ENCODE data around the gene ATG10. TPM values are rescaled to one million over a fixed set of nuclear protein-coding genes. Genes with fewer than 3 reads are reported as not detected.

ATG10 gene
- total and polyA plus RNA-seq, 2 of the 13 experiments (the other 11 are each of a cell fraction or from before 2014, with no cell fraction given) = 2.0 to 5.7 TPM

- BruUV-seq (replicated peaks) = no TSS peak
- DNase-seq (ENCODE audit: low spot score) = no peak
- Histone ChIP-seq H3K79me2 (ENCODE audit: insufficient read depth, low read length) (no peaks in the 10 kb centered on the region), H3K27me3 (ENCODE audit: control insufficient read depth in 1 of 2, insufficient read depth in 2 of 2, low read length in 2 of 2) (no peaks in the 10 kb centered on the region), H4K20me1 (ENCODE audit: insufficient read depth, low read length) (no peaks in the 10 kb centered on the region), H3K27ac (ENCODE audit: extremely low read length, insufficient read depth, low read length) (no peak overlapping the region), H3K4me1 (ENCODE audit: insufficient read depth, low read length) (no peaks in the 10 kb centered on the region), H3K9me3 (ENCODE audit: low read length) (no peaks in the 10 kb centered on the region), H3K9ac (ENCODE audit: insufficient read depth, low read depth, low read length) (no peak overlapping the region), H3K36me3 (replicated peaks in 1 of 2; ENCODE audit: control insufficient read depth in 1 of 2, insufficient read depth in 2 of 2, low read length in 2 of 2) (no peaks in the 10 kb centered on the region), H3K4me3 (replicated peaks in 1 of 3; ENCODE audit: insufficient read depth in 1 of 3, low read depth in 2 of 3, low read length in 3 of 3) (no peak overlapping the region), H2AFZ (ENCODE audit: low read length) (no peak overlapping the region), H3K4me2 (ENCODE audit: low read depth, low read length) (no peak overlapping the region)
- TF ChIP-seq HOXA5 (CRISPR knock-in tag; IDR thresholded peaks at IDR 0.05) (no peak), ZNF891 (CRISPR knock-in tag; IDR thresholded peaks at IDR 0.05) (no peak), SMARCE1 (IDR thresholded peaks at IDR 0.05; ENCODE audit: borderline replicate concordance) (no peak), IRX3 (CRISPR knock-in tag; IDR thresholded peaks at IDR 0.05; ENCODE audit: borderline replicate concordance, low read depth) (no peak), ZNF225 (CRISPR knock-in tag; IDR thresholded peaks at IDR 0.05) (no peak), ZFP62 (CRISPR knock-in tag; IDR thresholded peaks at IDR 0.05) (no peak), RCOR2 (CRISPR knock-in tag; IDR thresholded peaks at IDR 0.05) (no peak), PHF21A (CRISPR knock-in tag; IDR thresholded peaks at IDR 0.05) (no peak), WIZ (CRISPR knock-in tag; IDR thresholded peaks at IDR 0.05) (no peak), POLR2A (IDR thresholded peaks at IDR 0.05; ENCODE audit: insufficient read depth in 1 of 2, low read depth in 2 of 2, low read length in 2 of 2) (no peak), ZNF275 (CRISPR knock-in tag; IDR thresholded peaks at IDR 0.05; ENCODE audit: borderline replicate concordance) (no peak), MAFF (IDR thresholded peaks at IDR 0.05; ENCODE audit: low read depth, low read length) (no peak)
- TF ChIP-seq, protein P1, sequence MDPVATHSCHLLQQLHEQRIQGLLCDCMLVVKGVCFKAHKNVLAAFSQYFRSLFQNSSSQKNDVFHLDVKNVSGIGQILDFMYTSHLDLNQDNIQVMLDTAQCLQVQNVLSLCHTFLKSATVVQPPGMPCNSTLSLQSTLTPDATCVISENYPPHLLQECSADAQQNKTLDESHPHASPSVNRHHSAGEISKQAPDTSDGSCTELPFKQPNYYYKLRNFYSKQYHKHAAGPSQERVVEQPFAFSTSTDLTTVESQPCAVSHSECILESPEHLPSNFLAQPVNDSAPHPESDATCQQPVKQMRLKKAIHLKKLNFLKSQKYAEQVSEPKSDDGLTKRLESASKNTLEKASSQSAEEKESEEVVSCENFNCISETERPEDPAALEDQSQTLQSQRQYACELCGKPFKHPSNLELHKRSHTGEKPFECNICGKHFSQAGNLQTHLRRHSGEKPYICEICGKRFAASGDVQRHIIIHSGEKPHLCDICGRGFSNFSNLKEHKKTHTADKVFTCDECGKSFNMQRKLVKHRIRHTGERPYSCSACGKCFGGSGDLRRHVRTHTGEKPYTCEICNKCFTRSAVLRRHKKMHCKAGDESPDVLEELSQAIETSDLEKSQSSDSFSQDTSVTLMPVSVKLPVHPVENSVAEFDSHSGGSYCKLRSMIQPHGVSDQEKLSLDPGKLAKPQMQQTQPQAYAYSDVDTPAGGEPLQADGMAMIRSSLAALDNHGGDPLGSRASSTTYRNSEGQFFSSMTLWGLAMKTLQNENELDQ (CRISPR knock-in tag; IDR thresholded peaks at IDR 0.05; ENCODE audit: borderline replicate concordance) = no peak
- TF ChIP-seq, protein P2, sequence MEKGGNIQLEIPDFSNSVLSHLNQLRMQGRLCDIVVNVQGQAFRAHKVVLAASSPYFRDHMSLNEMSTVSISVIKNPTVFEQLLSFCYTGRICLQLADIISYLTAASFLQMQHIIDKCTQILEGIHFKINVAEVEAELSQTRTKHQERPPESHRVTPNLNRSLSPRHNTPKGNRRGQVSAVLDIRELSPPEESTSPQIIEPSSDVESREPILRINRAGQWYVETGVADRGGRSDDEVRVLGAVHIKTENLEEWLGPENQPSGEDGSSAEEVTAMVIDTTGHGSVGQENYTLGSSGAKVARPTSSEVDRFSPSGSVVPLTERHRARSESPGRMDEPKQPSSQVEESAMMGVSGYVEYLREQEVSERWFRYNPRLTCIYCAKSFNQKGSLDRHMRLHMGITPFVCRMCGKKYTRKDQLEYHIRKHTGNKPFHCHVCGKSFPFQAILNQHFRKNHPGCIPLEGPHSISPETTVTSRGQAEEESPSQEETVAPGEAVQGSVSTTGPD (CRISPR knock-in tag; IDR thresholded peaks at IDR 0.05) = no peak
- TF ChIP-seq, protein P3, sequence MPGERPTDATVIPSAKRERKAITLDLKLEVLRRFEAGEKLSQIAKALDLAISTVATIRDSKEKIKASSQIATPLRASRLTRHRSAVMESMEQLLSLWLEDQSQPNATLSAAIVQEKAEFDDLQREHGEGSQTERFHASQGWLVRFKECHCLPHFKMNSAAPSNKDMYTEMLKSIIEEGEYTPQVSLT (CRISPR knock-in tag; IDR thresholded peaks at IDR 0.05; ENCODE audit: borderline replicate concordance, low read depth) = no peak
- TF ChIP-seq, protein P4, sequence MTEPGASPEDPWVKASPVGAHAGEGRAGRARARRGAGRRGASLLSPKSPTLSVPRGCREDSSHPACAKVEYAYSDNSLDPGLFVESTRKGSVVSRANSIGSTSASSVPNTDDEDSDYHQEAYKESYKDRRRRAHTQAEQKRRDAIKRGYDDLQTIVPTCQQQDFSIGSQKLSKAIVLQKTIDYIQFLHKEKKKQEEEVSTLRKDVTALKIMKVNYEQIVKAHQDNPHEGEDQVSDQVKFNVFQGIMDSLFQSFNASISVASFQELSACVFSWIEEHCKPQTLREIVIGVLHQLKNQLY (CRISPR knock-in tag; IDR thresholded peaks at IDR 0.05) = no peak
- intact Hi-C loops (cut with micrococcal nuclease; ENCODE audit: unreplicated experiment) = no loop called here
- CTCF ChIA-PET (ENCODE audit: low intra/inter-chr PET ratio, low total read pairs) = no interaction called here
- no peak for FAIRE-seq
- POLR2A ChIA-PET = no interaction called here
- WGBS (ENCODE audit: low lambda C conversion rate) = 0% methylated on average over 1 of the region's 1 CpG
- in situ Hi-C loops (cut with HindIII; ENCODE audit: extremely low pct_ligation_motif_present, low pct_unique_long_range_greater_than_20kb) = no loop called here
- ATAC-seq = no peak
Measured at GRCh38 chr5:81950996-81951395, 20.8 kb upstream of the ATG10 start.
